ENCODE measurements around the gene EPHA6.
"Not testable (repeated sequence)": the region's sequence is repeated elsewhere in the genome, so short reads cannot be mapped to it uniquely, and the experiment has no call there.

EPHA6 gene

DNA sequence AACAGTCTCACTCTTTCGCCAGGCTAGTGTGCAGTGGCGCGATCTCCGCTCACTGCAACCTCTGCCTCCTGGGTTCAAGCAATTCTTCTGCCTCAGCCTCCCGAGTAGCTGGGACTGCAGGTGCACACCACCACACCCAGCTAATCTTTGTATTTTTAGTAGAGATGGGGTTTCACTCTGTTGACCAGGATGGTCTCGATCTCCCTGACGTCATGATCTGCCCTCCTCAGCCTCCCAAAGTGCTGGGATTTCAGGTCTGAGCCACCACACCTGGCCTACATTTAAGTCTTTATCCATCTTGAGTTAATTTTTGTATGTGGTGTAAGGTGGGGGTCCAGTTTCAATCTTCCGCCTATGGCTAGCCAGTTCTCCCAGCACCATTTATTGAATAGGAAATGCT lies 211.2 kb downstream of the EPHA6 start:
- DNase-seq (ENCODE audit: low spot score): not testable (repeated sequence)

DNA sequence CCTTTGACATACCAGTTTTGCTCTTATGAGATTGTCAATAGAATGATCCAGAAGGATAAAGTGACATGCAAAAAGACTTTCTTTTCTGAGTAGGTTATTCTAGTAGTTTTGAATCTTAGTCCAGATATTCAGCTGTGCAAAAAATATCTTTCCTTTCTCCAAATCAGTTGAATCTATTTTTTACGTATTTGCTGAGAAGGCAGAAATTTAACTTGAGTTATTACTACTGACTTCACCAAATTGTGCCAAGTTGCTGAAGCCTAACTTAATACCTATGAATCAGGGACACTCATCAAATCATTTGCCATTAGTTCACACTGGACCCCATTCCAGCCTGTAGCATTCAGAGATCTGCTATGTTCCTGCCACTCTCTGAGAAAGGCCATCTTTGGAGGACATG lies 215.6 kb downstream of the EPHA6 start:
- DNase-seq (ENCODE audit: low spot score): no peak

DNA sequence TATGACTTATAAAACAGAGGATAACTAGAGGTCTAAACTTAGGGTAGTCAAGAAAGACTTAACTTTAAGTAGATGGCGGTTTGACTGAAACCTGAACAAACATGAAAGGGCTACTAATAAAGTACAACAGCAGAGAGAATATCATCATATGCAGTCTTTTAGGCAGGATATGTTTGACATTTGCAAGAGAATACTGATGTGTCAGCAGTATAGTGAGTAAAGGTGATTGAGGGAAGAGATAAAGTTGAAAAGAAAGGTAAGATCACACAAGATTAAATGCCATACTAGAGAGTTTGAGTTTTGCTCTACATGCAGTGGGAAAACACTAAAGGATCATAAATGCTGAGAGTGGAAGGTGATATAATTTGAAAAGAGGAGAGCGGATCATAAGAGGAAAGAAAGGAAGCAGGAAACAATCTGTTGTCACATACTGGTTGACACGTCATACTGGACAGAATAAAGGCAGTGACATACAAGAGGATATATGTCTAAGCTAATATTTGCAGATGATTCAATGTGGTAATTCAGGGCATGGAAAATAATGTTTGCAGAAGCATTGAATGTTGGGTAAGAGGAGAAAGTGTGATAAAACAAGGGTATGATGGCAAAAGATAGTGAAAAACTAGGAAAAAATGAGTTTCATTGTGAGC lies 223.0 kb downstream of the EPHA6 start:
- no peak for DNase-seq (ENCODE audit: low spot score)

DNA sequence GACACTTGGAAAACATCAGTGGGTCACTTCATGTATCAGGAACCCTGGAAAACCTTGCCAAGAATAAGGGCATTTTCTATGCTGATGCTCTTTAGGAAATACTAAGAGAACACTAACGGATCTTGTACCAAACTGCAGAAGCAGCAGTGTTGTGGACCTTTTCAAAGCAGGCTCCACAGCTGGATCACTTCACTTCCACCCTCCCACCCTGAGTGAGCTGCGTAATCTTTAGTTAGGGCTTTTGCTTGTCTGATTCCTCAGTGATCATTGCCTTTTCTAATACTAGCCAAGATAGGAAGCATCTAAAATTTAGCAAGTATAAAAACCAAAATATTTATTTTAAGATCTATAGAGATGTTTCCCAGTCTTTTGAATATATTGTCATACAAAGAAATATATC lies 229.0 kb downstream of the EPHA6 start:
- DNase-seq (ENCODE audit: low spot score): no peak

DNA sequence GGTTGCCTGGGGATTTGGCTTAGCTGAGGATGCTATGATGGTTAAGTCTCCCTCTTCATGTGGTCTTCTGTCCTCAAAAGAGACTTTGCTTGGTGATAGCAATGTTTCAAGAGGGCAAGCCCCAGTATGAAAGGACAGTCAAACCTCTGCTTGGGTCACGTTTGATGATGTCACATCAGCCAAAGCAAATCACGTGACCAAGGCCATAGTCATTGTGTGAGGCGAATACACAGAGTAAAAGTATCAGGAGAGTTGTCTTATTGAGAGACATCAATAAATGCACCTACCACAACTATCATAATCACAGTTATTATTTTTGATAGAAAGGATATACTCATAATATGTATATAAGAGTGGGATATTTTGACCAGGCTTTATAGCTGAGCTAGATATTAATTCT lies 243.0 kb downstream of the EPHA6 start:
- no peak for DNase-seq (ENCODE audit: low spot score)

DNA sequence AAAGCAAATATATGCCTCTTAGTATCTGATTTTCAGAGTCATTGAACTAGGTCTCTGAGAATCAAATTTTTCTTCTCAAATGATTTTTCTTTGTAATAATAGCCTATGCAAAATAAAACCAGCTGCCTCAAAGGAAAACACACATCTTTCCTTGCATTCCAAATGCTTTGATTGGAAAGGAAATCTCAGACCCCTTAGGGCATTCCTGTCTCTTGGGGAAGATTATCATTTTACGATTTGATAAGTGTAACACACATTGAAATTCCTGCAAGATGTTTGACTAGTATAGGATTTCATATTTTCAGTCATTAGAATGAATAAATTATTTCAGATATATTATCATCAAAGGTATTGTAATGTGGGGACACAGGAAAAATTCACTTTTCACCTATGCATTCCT lies 244.8 kb downstream of the EPHA6 start:
- no peak for DNase-seq (ENCODE audit: low spot score)

DNA sequence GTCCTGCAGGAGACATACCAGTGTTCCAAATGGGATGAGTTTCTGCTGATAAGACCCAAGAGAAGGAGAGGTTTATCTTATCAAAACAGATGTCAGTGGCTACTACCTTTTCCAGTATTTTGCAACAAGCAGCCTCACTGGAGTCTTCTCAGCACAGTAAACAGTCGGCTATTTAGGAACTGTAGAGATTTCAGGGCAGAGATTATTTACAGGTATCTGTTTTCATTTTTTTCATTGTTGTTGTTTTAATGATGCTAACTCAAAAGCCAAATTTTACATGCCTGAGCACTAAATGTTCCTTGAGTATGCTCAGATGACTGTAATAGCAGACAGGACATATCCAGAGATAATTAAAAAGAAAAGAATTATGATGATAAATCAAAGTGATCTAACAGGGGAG lies 252.1 kb downstream of the EPHA6 start:
- no peak for DNase-seq (ENCODE audit: low spot score)

DNA sequence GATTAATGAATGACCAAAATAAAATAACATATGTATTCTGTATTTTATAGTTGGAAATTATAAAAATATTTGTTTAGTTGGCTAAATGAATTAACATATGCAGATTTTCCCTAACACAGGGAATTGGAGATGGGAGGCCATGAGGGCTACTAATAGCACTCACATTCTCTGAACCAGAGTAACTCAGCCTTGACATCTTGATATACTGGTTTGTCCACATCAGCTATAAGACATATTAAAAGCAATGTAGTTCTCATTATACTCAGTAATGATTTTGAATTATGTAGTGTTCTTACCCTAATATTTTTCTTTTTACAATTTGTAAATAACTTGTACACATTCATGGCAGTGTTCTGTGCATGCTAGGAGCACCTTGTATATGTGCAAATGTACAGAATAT lies 255.9 kb downstream of the EPHA6 start:
- DNase-seq (ENCODE audit: low spot score): no peak

DNA sequence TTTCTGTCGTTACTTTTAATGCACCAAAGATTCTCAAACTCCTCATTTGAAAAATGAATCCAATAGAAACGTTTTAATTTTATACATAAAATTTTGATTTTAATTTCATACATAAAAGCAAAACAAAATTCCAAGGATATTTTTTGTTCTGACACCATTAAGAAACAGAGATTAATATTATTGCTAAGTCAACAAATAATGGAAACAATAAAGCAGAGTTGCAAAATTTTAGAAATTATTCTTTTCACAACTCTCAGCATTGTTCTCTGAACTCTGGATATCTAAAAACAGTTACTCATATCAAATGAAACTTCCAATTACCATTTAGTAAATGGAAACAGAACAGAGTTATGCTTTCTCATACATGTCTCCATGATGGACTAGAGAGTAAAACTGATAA lies 260.2 kb downstream of the EPHA6 start:
- no peak for DNase-seq (ENCODE audit: low spot score)

DNA sequence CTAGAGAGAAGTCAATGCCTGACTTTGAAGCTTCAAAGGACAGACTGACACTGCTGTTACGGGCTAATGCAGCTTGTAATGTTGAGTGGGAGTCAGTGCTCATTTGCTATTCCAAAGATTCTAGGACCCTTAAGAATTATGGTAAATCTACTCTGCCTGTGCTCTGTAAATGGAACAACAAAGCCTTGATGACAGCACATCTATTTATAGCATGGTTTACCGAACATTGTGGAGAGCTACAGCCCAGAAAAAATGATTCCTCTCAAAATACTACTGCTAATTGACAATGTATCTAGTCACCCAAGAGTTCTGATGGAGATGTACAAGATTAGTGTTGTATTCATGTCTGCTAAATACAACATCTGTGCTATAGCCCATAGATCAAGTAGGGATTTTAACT lies 262.3 kb downstream of the EPHA6 start:
- DNase-seq (ENCODE audit: low spot score): no peak

DNA sequence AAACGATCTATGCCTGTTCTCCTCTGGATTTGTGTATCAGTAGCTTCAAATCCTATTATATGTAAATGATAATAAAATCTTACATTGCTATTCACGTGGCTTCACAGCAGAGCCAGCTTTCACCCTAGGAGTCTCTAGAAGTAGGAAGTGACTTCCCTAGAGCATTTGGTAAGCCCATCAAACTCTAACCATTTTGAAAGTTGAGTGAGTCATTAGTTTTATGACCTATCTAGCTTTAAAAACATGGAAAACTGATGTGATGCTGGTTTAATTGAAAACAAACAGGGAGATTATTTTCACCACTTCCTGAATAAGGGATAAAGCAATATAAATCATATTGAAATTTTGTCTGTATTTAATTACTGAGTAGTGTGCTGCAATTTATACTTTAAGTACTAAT lies 275.2 kb downstream of the EPHA6 start:
- DNase-seq (ENCODE audit: low spot score): no peak

DNA sequence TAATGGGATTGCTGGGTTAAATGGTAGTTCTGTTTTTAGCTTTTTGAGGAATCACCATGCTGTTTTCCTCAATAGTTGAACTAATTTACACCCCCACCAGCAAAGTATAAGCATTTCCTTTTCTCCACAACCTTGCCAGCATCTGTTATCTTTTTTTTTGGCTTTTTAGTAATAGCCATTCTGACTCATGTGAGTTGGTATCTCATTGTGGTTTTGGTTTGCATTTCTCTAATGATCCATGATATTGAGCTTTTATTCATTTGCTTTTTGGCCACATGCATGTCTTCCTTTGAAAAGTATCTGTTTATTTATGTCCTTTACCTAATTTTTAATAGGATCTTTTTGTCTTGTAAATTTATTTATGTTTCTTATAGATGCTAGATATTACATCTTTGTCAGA lies 288.2 kb downstream of the EPHA6 start:
- no peak for DNase-seq (ENCODE audit: low spot score)

DNA sequence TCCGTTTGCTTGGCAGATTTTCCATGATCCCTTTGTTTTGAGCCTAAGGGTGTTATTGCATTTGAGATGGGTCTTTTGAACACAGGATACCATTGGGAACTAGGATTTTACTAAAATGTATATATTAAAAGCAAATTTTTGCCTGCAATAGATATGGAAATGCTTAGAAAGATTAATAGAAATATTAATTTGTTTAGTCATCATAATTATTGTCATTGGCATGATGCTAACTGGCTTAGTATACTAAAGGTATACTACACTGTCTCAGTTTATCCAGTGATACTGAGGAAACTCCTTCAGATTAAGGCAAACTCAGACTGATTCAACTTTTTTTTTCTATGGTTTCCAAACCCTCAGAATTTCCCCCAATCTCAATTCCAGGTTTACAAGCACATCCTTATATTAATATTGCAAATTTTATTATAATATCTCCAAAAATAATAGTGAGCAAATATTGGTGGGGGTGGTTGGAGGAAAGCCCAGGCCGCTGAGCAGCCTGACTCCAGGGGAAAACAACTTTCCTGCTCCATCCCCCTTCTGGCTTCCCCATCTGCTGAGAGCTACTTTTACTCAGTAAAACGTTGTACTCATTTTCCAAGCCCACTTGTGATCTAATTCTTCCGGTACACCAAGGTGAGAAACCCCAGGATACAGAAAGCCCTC lies 291.7 kb downstream of the EPHA6 start:
- DNase-seq (ENCODE audit: low spot score): no peak

DNA sequence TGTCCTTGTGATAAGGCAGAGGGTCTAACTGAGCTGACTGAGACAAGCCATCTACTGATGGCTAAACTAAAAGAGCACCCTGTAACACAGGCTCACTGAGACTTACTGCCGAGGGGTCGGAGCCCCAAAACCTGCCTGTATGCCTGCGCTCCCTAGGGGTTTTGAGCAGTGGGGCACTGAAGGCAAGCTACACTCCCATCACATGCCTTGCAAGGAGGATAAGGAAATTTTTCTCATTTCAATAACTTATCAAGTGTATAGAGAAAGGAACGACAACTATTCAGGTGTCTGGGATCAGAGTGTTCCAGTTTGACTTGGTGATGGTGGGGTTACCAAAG lies 292.2 kb downstream of the EPHA6 start:
- DNase-seq (ENCODE audit: low spot score): no peak

DNA sequence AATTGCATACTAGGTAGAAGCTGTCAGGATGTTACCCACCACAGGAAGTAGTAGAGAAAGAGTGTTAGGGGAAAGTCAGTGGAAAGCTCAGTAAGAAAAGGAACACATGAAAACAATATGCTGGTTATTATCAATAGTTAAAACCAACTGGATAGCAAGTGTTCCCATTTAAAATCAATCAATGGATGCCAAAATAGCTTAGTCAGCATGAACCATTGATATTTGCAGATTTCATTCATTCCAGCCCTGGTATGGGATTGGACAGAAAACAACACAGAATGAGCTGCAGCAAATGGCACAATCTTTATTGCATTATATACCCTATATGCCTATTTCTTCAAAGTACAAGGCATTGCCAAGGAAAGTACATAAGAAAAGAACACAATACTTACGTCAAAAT lies 293.7 kb downstream of the EPHA6 start:
- DNase-seq (ENCODE audit: low spot score): no peak

DNA sequence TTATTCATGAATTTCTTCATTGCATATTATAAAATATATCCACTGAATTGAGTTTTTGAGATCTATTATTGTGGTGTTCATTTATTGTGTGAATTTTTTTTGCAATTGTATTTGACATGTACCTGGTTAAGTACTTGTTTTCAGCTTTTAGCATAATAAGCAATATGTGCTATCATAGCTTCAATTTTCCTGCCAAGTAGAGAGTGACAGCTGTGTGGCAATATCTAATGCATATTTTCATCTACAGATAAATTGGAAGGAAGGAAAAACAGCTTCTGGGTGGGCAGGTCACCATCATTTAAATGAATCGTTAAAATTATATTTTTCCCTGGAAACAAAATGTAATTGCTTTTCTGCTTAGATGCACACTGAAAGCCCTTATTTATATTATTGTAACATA lies 296.9 kb downstream of the EPHA6 start:
- no peak for DNase-seq (ENCODE audit: low spot score)

DNA sequence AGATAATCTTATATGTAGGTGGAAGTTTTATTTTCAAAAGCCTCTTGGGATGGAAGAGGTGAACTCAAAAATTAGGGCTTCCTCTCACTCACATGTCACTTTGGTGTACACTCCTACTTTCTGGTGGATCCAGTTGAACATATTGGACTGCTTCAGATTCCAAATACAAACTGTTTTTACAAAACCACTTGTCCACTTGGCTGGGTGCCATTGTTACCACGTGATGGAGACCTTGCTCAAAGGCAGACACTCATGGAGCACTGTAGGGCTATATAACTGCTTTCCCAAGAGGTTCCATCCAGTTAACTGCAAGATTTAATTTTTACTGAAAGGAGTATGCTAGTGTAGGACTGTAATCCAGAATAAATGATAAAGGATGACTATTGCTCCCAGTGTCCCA lies 307.0 kb downstream of the EPHA6 start:
- no peak for DNase-seq (ENCODE audit: low spot score)

DNA sequence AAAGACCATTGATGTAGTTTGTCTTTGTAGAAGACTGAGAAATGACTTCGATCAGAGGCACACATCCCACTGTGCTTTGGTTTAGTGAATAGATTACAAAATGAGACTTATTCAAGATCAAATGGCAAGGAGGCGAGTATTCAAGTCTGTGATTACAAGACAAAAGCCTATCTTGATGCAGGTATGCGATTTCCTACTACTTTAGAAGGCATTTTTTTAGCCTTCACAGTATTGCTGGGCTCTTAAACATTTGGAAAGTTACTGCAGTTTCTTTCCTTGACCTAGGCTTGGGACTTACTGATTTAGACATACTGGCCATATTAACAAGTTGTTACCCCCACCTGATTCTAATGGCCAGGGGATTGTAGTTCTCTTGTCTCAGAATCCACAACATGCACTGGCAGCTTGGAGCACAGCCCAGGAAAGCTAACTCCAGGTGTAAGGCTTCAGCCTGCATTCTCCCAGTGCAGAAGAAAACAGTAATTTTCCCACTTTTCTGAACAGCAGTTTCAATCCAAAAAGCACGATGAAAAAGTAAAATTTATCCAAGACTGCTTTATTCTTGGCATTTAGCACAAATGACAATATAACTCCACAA lies 311.6 kb downstream of the EPHA6 start:
- no peak for DNase-seq (ENCODE audit: low spot score)

DNA sequence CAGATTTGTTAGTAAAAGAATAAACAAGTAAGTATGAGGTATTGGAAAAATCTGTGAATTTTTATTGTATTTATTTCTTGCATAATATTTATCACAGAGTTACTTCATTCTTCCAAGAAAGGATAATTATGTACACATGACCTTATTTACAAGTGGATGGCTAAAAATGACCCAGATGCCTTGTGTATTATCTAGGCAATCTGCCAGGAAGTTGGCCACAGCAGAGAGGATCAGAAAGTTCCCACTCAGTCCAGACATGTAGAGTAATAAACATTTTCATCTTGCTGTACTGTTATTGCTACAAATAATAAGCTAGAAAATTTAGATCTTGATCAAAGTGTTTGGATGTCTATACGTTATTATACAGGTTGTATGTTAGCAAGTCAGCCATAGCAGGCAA lies 317.1 kb downstream of the EPHA6 start:
- DNase-seq (ENCODE audit: low spot score): no peak

DNA sequence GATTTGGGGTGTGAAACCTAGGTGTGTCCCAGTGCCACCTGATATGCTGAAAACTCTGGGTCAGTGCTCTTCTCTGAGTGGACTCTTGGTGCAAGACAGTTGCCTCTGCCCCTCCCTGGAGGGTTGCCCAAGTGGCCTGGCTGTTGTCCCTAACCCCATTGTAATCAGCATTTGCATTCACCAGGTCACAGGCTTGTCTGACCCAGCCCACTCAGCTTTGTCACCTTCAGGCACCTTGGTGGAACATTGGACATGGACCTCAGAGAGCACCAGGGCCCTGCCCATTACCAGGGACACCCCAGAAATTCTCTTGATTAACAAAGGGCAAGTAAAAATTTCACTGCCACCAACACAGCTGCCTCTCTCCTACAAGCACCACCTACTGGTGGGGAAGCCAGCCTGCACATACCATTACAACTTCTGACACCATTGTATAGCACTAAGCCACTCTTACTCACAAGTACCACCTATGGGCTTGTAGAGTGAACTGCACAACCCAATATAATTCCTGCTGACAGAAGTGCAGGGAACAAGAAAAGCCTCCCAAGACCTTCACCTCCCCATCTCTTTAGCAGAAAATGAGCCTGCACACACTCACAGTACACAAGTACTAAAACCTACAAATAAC lies 324.6 kb downstream of the EPHA6 start:
- no peak for DNase-seq (ENCODE audit: low spot score)

DNA sequence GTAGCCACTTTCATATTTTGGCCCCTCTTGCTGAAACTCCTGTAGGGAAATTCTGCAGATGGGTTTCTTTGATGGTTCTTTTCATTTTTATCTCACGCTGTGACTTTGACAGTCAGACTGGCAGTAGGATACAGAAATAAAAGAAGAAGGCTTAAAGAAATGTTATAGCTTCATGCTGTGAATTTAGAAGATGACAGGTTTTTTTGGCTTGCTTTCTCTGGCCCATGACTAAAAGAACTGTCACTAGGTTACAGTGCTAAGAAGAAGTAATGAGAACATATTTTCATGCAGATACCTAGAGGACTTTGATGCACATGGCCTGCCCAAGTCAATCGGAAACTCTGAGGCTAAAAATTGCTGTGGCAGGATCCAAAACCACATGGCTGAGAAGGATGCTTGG lies 334.5 kb downstream of the EPHA6 start:
- no peak for DNase-seq (ENCODE audit: low spot score)

DNA sequence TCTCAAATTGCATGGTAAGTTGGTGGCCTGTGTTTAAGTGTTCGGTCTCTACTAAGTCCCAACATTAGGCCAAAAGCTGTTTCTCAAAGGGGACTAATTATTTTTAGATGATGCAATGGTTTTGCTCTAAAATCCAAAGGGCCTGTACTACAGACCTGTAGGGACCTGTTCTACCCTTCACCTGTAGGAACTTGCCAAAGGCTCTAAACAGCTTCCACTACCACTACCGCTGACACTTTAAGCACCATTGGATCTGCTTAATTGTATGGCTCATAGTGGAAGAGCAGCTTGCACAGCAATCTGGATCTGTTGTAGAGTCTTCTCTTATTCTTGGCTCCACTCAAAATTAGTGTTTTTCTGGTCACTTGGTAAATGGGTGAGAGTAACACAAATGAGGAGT lies 346.8 kb downstream of the EPHA6 start:
- DNase-seq (ENCODE audit: low spot score): no peak

DNA sequence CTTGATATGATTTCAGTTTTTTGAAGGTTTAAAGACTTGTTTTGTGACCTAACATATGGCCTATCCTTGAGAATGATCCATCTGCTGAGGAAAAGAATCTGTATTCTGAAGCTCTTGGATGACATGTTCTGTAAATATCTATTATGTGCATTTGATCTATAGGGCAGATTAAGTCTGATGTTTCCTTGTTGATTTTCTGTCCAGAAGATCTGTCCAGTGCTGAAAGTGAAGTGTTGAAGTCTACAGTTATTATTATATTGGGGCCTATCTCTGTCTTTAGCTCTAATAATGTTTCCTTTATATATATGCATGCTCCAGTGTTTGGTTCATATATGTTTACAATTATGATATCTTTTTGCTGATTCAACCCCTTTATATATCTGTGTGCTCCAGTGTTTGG lies 362.8 kb downstream of the EPHA6 start:
- DNase-seq (ENCODE audit: low spot score): no peak

DNA sequence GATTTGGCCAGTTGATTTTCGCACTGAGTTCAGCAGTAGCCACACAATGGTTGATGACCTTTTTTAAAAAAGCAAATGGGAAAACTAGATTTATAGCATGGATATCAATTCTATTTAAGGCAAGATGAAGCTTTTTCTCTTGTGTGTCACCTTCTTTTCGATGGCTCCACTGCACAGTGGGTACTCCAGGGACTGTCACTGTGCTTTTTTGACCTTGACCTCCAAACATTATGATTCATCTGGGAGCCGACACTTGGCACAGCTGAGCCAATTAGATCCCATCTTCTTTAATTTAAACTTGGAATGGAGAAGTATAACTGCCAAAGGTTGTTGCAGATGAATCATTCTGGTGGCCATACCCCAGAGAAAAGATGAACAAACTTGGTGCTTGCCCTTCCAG lies 367.3 kb downstream of the EPHA6 start:
- DNase-seq (ENCODE audit: low spot score): no peak
